Frontal cortex (tissue), 4 donors: ENCODE measurements around the gene PHYKPL. TPM values are rescaled to one million over a fixed set of nuclear protein-coding genes. Genes with fewer than 3 reads are reported as not detected.

Experiments used
- DNase-seq, 2 donors: peaks; one replicate each; pipeline ENCODE4 v3.0.0; 2012; ENCODE audit warnings: low spot score in 2 of 2
- FAIRE-seq: peaks from 2 replicates; lab custom pipeline; 2012; peaks lifted over from hg19 to GRCh38; lab: Jason Lieb, UNC
- total RNA-seq: library from RNA; depleted of rRNA; stranded (reverse); fragments of >200 nt; gene quantifications from one replicate; pipeline ENCODE4 v1.2.3, GENCODE V29; 2014
- donor health status: control.
- donor health status: control.
- donor health status: control.

PHYKPL gene
- total RNA-seq: 9.0 TPM

DNA sequence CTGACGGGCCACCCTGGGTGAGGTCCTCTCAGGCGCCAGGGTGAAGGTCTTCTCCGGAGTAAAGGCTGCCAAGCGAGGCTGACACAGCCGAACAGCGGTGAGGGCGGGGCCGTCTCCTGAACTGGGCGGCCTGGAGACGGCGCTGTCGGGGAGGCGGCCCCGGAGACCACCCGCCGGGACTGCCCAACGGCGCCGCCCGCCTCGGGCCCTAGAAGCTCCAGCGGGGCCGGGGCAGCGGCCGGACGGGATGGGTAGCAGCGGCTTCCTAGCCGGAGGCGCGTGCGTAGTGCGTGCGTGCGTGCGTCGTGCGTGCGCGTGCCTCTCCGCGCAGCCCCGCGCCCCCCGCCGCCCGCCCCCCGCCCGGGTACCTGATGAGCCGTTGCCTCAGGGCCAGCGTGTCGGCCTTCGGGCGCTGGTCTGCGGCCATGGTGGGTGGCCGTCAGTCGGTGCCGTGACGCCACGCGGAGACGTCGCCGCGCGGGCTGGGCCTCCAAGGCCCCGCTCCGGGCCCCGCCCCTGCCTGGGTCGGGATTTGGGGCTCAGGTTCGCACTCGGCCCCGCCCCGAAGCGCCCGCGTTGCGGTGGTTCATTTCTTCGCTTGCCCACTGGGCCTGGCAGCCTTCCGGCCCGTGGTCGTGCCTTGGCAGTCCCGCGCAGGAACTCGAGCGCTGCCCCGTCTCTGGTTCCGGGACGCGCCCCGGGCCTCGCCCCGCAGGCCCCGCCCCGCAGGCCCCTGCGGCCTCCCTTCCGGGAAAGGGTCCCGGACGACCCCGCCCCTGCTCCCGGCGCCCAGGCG, at the start of gene PHYKPL:
Gene PHYKPL (minus strand): TSS at position 679 of the 796 bp plus-strand sequence. CDS start 252 bp downstream, at position 427.
- no peak for FAIRE-seq

GRCh38 chr5:178282391-178282790, 49.8 kb upstream of the PHYKPL start:
- FAIRE-seq (no peak), DNase-seq (no peak)

More for the DNA sequence above, at the start of gene PHYKPL:
- DNase-seq: peak; percentile 77 to 81

- no peak for FAIRE-seq
Measured at GRCh38 chr5:178281331-178281730, 48.7 kb upstream of the PHYKPL start.

DNA sequence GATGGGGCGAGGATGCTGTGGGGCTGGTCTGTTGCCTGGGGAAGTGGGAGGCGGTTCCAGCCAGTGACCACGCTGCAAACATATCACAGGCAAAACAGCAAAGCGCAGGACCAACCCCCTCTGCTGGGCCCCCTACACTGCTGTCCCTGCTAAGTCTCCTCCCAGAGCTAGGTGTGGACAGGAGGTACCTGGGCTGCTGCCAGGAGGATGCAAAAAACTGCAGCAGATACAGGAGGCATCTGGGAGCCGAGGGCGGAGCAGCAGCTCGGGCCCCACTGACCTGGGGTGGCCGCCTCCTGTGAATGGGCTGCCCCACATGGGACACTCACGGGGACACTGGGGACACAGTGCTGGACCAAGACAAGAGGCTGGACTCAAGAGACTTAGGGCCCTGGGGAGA, 48.0 kb upstream of the PHYKPL start:
- no peak for DNase-seq
- no peak for FAIRE-seq

More at GRCh38 chr5:178281331-178281730, 48.7 kb upstream of the PHYKPL start:
- no peak for DNase-seq

DNA sequence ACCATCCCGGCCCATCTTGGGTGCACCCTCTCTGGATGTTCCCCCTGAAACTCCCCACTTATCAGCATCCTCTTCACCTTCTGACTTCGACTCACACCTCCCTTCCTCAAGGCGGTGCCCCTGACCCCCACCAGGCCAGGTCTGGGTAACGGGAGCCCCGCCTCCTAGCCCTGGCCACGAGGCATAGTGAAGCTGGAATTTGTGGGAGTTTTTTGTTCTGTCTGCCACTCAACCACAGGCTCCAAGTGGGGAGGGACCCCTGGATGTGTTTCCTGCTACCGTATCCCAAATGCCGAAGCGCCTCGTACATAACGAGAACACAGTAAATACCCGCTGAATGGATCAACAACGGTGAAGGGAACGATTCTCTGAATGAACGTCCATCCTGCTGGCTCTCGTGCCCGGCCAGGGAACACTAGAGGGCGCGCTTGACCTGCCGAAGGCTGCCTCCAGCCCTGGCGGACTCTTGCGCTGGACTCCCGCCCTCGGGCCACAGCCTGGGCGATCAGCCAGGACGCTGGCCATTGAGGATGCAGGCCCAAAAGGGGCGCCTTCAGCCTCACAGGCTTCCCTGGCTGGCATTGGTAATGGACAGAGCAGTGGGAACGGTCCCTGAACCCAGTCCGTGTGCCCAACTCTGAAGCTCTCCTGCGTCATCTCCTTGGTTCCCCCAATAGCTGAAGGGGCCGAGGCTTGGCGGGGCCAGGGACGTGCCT, 47.3 kb upstream of the PHYKPL start:
- FAIRE-seq (peak; percentile 15), DNase-seq (peak; percentile 83 to 97)

DNA sequence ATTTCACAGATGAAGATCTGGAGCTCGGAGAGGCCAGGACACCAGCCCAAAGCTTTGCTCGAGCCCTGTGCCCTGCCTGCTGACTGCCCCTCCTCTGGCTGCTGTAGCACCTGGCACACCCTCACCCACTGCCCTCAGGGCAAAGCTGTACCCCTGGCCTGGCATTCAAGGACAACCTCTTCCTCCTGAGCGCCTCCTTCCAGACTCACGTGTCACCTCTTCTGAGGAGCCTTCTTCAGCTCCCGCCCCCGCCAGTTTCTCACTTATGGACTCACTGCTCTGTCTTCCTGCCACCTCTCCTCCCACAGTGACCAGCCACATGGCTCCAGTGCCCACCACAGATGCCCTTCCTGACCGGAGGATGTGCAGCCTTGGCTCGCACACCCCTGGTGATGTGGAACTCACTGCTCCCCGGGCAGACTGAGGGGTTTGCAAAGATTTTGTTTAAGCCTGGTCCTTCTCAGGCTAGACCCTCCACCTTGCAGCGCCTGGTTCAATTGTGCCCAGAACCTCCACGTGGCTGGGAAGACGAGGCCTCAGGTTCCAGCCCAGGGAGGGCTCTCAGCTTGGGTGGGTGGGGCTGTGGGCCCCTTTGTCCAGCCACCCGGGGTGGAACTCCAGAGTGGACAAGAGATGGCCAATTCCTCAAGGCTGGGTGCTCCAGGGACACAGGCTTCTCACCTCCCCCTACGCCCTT, 46.6 kb upstream of the PHYKPL start:
- DNase-seq (no peak), FAIRE-seq (no peak)

GRCh38 chr5:178278358-178279023, 45.9 kb upstream of the PHYKPL start:
- no peak for FAIRE-seq
- no peak for DNase-seq

DNA sequence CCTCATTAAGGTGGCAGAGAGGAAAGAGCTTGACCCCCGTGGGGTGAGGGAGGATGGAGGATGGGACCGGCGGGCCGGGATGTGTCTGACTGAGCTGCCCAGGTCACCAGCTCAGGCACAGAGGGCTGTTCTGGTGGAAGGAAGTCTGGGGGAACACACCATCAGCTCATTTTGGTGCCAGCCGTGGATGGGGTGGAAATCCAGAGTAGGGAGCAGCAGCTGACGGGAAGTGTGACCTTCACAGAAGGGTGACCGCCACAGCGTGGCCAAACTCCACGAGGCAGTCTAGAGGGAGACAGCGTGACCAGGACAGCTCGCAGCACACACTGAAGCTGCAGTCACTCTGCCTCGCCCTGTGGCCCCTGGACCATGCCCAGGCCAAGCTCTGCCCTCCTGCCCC, 45.3 kb upstream of the PHYKPL start:
- FAIRE-seq (no peak), DNase-seq (no peak)

GRCh38 chr5:178277346-178277745, 44.7 kb upstream of the PHYKPL start:
- no peak for DNase-seq
- no peak for FAIRE-seq

DNA sequence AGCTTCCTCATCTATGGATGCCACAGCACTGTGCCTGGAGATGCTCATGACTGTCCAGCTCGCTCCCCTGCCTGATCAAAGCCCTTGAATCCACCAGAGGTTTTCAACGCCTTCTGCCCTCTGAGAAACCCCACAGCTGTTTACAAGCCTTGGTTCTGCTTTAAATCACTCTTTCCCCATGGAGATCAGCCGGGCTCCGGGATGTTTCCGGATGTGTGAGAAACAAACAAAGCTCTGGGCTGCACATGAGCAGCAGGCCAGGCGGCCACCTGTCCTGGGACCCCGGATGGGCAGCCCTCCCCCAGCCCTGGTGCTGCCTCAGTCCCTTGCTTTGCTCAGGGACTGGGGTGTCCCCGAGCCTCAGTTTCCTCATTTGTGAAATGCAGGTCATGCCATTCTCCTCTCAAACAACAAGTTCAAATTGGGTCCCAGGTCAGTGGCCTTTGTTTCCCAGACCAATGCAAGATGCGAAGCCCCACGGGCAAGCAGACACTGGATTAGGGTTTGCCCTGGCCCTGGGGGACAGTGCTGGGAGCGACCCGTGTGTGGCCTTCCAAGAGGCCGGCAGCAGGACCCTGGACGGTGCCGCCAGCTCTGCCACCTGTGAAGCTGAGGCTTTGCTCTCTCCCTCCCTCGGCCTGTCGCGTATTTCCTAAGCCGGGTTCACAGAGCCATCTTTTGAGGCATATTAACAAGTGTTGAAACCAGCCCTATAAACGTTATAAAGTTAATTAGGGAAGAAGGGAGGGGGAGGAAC, 42.4 kb upstream of the PHYKPL start:
- DNase-seq (no peak), FAIRE-seq (no peak)

DNA sequence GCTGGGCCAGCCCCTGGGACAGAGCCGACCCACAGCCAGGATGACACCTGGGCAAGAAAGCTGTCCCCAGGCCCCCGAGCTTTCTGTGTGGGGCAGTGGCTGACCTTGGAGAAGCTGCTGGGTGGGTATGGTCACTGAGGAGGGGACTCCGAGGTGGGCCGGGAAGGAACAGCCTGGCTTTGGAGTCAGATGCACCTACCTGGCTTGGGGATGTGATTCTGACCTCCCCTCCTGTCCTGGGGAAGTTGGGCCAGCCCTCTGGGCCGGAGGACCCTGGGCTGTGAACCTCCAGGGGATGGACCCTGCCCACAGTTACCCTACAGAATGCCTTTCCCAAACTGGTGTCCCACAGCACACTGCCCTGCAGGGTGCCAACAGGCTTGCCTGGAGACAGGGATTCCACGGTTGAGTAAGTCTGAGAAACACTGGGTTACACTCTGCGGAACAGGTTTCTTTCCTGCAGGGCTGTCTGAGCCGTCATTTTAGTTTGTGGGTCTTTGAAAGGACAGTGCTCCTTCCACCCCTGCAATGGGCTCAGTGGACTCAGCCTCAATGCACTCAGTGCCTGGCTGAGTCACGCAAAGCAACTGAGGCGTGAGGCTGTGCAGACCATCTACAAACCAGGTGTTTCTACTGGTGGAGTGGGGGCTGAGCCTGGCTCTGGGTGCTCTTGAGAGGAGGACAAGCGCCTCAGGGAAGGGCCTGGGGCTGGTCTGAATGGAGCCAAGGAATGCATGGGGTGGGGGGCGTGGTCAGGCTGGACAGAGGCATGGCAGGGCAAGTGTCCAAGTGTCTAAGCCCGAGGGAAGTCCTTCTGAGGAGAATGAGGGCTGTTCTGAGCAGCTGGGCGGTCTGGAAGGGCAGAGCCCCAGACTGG, 41.3 kb upstream of the PHYKPL start:
- FAIRE-seq: no peak
- no peak for DNase-seq

GRCh38 chr5:178273041-178273440, 40.4 kb upstream of the PHYKPL start:
- FAIRE-seq (no peak), DNase-seq (no peak)

- DNase-seq: no peak
- no peak for FAIRE-seq
Measured at GRCh38 chr5:178272591-178272990, 40.0 kb upstream of the PHYKPL start.

DNA sequence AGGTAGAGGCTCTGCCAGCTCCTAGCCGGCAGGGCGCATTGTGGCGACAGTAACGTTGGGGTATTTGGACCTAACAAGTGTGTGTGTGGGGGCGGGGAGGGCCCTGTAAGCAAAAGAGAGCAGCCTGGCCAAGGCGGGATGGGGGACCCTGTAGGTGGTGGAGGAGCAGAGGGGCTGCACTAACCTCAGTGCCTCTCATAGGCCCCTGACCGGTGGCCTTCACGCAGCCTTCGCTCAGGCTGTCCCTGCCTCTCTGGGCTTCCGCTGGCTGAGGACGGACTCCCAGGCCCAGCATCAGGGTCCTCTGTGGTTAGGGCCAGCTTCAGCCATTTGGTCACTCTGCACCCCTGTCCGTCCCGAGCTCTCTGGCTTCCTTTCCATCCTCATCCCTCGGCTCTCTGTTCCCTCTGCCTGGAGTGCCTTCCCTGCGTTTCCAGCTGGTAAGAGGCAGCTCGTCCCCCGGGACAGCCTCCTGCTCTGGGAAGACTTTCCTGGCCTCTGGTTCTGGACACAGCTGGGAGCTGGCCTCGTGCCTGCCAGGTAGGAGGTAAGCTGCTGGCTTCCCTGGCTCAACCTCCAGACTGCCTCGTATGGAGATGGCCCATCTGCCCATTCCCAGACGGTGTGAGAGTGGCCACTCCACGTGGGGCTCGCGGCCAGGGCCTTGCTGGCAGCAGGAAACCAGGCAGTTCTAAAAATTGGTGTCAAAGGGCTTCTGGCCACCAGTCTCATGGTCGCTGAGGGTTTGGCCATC, 39.3 kb upstream of the PHYKPL start:
- DNase-seq (no peak), FAIRE-seq (no peak)

DNA sequence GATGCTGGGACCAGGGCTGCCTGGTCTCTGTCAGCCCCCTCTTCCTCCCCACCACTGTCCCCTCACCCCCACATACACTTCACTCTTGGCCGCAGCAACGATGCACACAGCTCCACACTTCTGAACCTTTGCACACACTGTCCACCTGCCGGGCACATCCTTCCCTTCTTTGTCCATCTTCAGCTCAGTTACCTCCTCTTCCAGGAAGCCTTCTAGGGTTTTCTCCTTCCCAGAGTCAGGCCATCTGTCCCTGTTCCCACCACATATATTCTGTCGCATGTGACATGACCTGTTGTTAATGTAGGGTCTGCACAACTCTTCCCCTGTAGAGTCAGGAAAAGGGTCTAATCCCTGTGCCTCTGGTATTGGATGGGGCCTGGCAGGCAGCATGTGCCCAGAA, 38.6 kb upstream of the PHYKPL start:
- FAIRE-seq (no peak), DNase-seq (no peak)

- FAIRE-seq: no peak
Measured at GRCh38 chr5:178269499-178269898, 36.9 kb upstream of the PHYKPL start.

DNA sequence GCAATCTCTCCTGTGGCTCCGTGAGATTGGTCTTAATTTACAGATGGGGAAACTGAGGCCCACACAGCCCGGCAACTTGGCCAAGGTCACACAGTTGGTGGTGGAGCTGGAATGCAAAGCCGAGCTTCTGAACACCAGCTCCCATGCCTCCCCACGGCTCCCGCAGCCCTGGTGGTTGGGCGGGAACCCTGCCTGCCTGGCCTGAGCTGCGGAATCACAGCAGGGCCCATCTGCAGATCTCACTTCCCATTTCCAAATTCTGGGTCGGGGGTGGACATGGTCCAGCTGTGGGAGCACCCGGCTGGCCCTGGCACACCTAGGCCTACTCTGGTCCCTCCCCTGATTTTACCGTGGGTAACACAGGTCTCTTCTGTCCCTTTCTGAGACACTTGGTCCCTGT, 35.3 kb upstream of the PHYKPL start:
- FAIRE-seq (no peak), DNase-seq (no peak)

More at GRCh38 chr5:178269499-178269898, 36.9 kb upstream of the PHYKPL start:
- DNase-seq: no peak

DNA sequence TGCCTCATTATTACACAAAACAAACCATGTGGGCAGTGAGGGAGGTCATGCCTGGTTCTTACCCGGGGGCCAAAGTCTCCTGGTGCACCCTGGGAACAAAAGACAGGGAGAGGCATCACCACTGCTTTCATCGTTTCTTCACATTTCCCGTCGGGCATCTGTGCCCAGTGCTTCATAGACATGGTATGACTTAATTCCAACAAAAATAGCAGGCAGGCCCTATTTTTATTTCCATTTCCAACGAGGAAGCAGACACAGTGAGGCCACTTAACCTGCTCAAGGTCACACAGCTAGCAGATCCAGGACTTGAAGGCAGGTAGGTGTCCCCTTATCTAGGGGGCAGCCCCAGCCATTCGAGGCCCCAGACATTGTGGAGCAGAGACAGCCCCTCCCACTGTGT, 34.6 kb upstream of the PHYKPL start:
- no peak for FAIRE-seq
- no peak for DNase-seq
